Activated gamma-delta T cell treated with anti-CD3 and anti-CD28 coated beads, Interleukin-2, amount 50 U/mL, for 16 hours (primary cell): ENCODE results near the gene PSMA5.
"Not testable (repeated sequence)": the region's sequence is repeated elsewhere in the genome, so short reads cannot be mapped to it uniquely, and the experiment has no call there.

ENCODE experiments used
- DNase-seq: peaks from one replicate; pipeline ENCODE4 v3.0.0-alpha.2; 2020; ENCODE audit warnings: low read depth

PSMA5 gene

GRCh38 chr1:109432336-109432735 is 6.1 kb upstream of the PSMA5 start:
- DNase-seq = no peak

GRCh38 chr1:109427171-109427467 is 871 bp upstream of the PSMA5 start:
- no peak for DNase-seq

- DNase-seq = peak; percentile 46
Observed at GRCh38 chr1:109425391-109426280, 612 bp downstream of the PSMA5 start.

- DNase-seq = no peak
Observed at GRCh38 chr1:109423498-109423897, 2.8 kb downstream of the PSMA5 start.

- DNase-seq = no peak
Observed at GRCh38 chr1:109412551-109412950, 13.7 kb downstream of the PSMA5 start.

- no peak for DNase-seq
Observed at GRCh38 chr1:109404838-109405237, 21.4 kb downstream of the PSMA5 start.

GRCh38 chr1:109402025-109402424 is 24.2 kb downstream of the PSMA5 start:
- DNase-seq = no peak

- no peak for DNase-seq
Observed at GRCh38 chr1:109400035-109400655, 26.1 kb downstream of the PSMA5 start.

- peak; percentile 4 for DNase-seq
Observed at GRCh38 chr1:109399326-109399957, 26.8 kb downstream of the PSMA5 start.

GRCh38 chr1:109398343-109399225 is 27.7 kb downstream of the PSMA5 start:
- no peak for DNase-seq

GRCh38 chr1:109397581-109398342 is 28.5 kb downstream of the PSMA5 start, which contains the start of gene SORT1:
SORT1 (minus strand) TSS chr1:109397918; CDS start chr1:109397892, 26 bp downstream.
- peak; percentile 44 for DNase-seq

GRCh38 chr1:109396871-109397580 is 29.2 kb downstream of the PSMA5 start:
- DNase-seq = no peak

GRCh38 chr1:109396513-109396839 is 29.8 kb downstream of the PSMA5 start:
- DNase-seq = no peak

- DNase-seq = no peak
Observed at GRCh38 chr1:109395602-109396512, 30.4 kb downstream of the PSMA5 start.

- DNase-seq = not testable (repeated sequence)
Observed at GRCh38 chr1:109395282-109395599, 31.0 kb downstream of the PSMA5 start.

- no peak for DNase-seq
Observed at GRCh38 chr1:109394591-109395281, 31.5 kb downstream of the PSMA5 start.

- DNase-seq = no peak
Observed at GRCh38 chr1:109393617-109394233, 32.5 kb downstream of the PSMA5 start.

GRCh38 chr1:109392788-109393616 is 33.2 kb downstream of the PSMA5 start:
- no peak for DNase-seq
